COLO668 (cell line): ENCODE data around the gene C19orf25.
"Not testable (repeated sequence)": the region's sequence is repeated elsewhere in the genome, so short reads cannot be mapped to it uniquely, and the experiment has no call there.

Source experiments
- DNase-seq: peaks from one replicate; lab custom pipeline; 2025; ENCODE audit not compliant: unreplicated experiment; lab: John Stamatoyannopoulos, UW

The C19orf25 gene

GRCh38 chr19:1512671-1513498, 33.9 kb upstream of the C19orf25 start, which contains the start of gene ADAMTSL5:
TSS of gene ADAMTSL5 (minus strand) at chr19:1513019. CDS start at chr19:1510943, 2,076 bp downstream.
- peak; percentile 29 for DNase-seq

GRCh38 chr19:1511318-1512317, 32.6 kb upstream of the C19orf25 start:
- DNase-seq, result no peak

GRCh38 chr19:1510807-1511206, 31.8 kb upstream of the C19orf25 start:
- DNase-seq, result no peak

GRCh38 chr19:1510442-1510806, 31.4 kb upstream of the C19orf25 start:
- no peak for DNase-seq

GRCh38 chr19:1509602-1510441, 30.8 kb upstream of the C19orf25 start:
- DNase-seq, result no peak

- DNase-seq, result no peak
These were observed 29.5 kb upstream of the C19orf25 start for GRCh38 chr19:1508507-1508856.

- peak; percentile 84 for DNase-seq
These were observed 28.9 kb upstream of the C19orf25 start for GRCh38 chr19:1507763-1508506.

GRCh38 chr19:1507192-1507660, 28.2 kb upstream of the C19orf25 start:
- DNase-seq, result no peak

- DNase-seq, result no peak
These were observed 27.2 kb upstream of the C19orf25 start for GRCh38 chr19:1505991-1506881.

GRCh38 chr19:1505012-1505411, 26.0 kb upstream of the C19orf25 start:
- no peak for DNase-seq

GRCh38 chr19:1503925-1504773, 25.1 kb upstream of the C19orf25 start:
- no peak for DNase-seq

- DNase-seq, result peak; percentile 48
These were observed 24.3 kb upstream of the C19orf25 start for GRCh38 chr19:1503089-1503924.

GRCh38 chr19:1502433-1503088, 23.5 kb upstream of the C19orf25 start:
- no peak for DNase-seq

GRCh38 chr19:1501200-1501595, 22.2 kb upstream of the C19orf25 start:
- DNase-seq, result peak; percentile 82

GRCh38 chr19:1499231-1499630, 20.2 kb upstream of the C19orf25 start:
- DNase-seq, result not testable (repeated sequence)

- DNase-seq, result no peak
These were observed 18.7 kb upstream of the C19orf25 start for GRCh38 chr19:1497578-1498235.
